ENCODE measurements around the gene GSK3A. TPM values are rescaled to one million over a fixed set of nuclear protein-coding genes. Genes with fewer than 3 reads are reported as not detected.

Gene GSK3A
- total and polyA plus RNA-seq, 2 experiments from 2014 or later, result 32.2 to 36.6 TPM

GRCh38 chr19:42242069-42242511, 312 bp downstream of the GSK3A start:
- Histone ChIP-seq H2AFZ (peak overlapping the region; percentile 43), H3K4me3 (peak overlapping the region; percentile 82), H3K4me2 (peak overlapping the region; percentile 93), H3K27ac (peak overlapping the region; percentile 79), H4K20me1 (ENCODE audit: insufficient read depth, poor library complexity, severe bottlenecking) (no peaks in the 10 kb centered on the region), H3K4me1 (ENCODE audit: insufficient read depth) (peaks cover 12% of the 10 kb centered on the region), H3K27me3 (no peaks in the 10 kb centered on the region), H3K79me2 (peaks cover 43% of the 10 kb centered on the region), H3K9me3 (ENCODE audit: low read depth) (no peaks in the 10 kb centered on the region), H3K36me3 (replicated peaks; ENCODE audit: insufficient read depth, low read depth) (no peaks in the 10 kb centered on the region), H3K9me2 (replicated peaks; ENCODE audit: insufficient read depth) (no peaks in the 10 kb centered on the region)
- 2% methylated on average over 34 of the region's 49 CpGs for WGBS (ENCODE audit: low lambda C conversion rate, missing lambda C conversion rate)
- no peak for TF ChIP-seq EZH2 (IDR thresholded peaks at IDR 0.05; ENCODE audit: borderline replicate concordance)
- TF ChIP-seq, protein P1, sequence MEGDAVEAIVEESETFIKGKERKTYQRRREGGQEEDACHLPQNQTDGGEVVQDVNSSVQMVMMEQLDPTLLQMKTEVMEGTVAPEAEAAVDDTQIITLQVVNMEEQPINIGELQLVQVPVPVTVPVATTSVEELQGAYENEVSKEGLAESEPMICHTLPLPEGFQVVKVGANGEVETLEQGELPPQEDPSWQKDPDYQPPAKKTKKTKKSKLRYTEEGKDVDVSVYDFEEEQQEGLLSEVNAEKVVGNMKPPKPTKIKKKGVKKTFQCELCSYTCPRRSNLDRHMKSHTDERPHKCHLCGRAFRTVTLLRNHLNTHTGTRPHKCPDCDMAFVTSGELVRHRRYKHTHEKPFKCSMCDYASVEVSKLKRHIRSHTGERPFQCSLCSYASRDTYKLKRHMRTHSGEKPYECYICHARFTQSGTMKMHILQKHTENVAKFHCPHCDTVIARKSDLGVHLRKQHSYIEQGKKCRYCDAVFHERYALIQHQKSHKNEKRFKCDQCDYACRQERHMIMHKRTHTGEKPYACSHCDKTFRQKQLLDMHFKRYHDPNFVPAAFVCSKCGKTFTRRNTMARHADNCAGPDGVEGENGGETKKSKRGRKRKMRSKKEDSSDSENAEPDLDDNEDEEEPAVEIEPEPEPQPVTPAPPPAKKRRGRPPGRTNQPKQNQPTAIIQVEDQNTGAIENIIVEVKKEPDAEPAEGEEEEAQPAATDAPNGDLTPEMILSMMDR (IDR thresholded peaks at IDR 0.05; ENCODE audit: poor library complexity), result no peak
- no peak for TF ChIP-seq EZH2phosphoT487 (IDR thresholded peaks at IDR 0.05; ENCODE audit: low read depth, severe bottlenecking, unreplicated experiment)
- peak; percentile 49 for DNase-seq (ENCODE audit: low spot score)

DNA sequence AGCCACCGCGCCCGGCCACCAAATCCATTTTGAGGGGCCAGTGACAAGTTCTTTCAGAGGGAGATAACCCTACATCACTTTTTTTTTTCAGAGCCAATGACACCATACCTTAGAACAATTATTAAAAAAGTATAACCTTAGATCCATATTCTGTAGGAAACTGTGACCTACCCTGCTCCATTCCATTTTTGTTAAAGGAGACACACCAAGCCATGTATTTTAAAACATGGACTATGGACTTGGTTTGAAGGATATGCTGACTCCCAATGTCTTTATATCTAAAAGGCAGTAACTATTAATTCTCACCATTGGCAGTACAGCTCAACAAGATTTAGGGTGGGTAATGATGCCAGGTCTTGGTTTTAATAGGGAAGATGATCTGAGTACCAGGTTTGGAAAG, 1.1 kb downstream of the GSK3A start:
- Histone ChIP-seq H3K27ac (peak overlapping the region; percentile 79), H3K9me3 (ENCODE audit: low read depth) (no peaks in the 10 kb centered on the region), H3K79me2 (peaks cover 43% of the 10 kb centered on the region), H3K27me3 (no peaks in the 10 kb centered on the region), H3K36me3 (replicated peaks; ENCODE audit: insufficient read depth, low read depth) (no peaks in the 10 kb centered on the region), H3K9me2 (replicated peaks; ENCODE audit: insufficient read depth) (no peaks in the 10 kb centered on the region), H3K4me1 (ENCODE audit: insufficient read depth) (peaks cover 7% of the 10 kb centered on the region), H2AFZ (no peak overlapping the region), H3K4me2 (peak overlapping the region; percentile 93), H3K4me3 (peak overlapping the region; percentile 82), H4K20me1 (ENCODE audit: insufficient read depth, poor library complexity, severe bottlenecking) (no peaks in the 10 kb centered on the region)
- 100% methylated on average over 3 of the region's 3 CpGs for WGBS (ENCODE audit: low lambda C conversion rate, missing lambda C conversion rate)
- no peak for DNase-seq (ENCODE audit: low spot score)
- TF ChIP-seq EZH2phosphoT487 (IDR thresholded peaks at IDR 0.05; ENCODE audit: low read depth, severe bottlenecking, unreplicated experiment) (no peak), EZH2 (IDR thresholded peaks at IDR 0.05; ENCODE audit: borderline replicate concordance) (no peak)
- TF ChIP-seq, protein P1 (IDR thresholded peaks at IDR 0.05; ENCODE audit: poor library complexity), result no peak

GRCh38 chr19:42239544-42240220, 2.7 kb downstream of the GSK3A start:
- no peaks in the 10 kb centered on the region for H3K36me3 ChIP-seq (replicated peaks; ENCODE audit: insufficient read depth, low read depth)
- no peaks in the 10 kb centered on the region for H3K9me2 ChIP-seq (replicated peaks; ENCODE audit: insufficient read depth)
- 97% methylated on average over 10 of the region's 10 CpGs for WGBS (ENCODE audit: low lambda C conversion rate, missing lambda C conversion rate)
- DNase-seq (ENCODE audit: low spot score), result no peak
- TF ChIP-seq EZH2 (IDR thresholded peaks at IDR 0.05; ENCODE audit: borderline replicate concordance) (no peak), EZH2phosphoT487 (IDR thresholded peaks at IDR 0.05; ENCODE audit: low read depth, severe bottlenecking, unreplicated experiment) (no peak)
- H3K27me3 ChIP-seq, result no peaks in the 10 kb centered on the region
- no peak overlapping the region for H2AFZ ChIP-seq
- peaks cover 43% of the 10 kb centered on the region for H3K79me2 ChIP-seq
- no peak overlapping the region for H3K4me3 ChIP-seq
- H3K4me2 ChIP-seq, result no peak overlapping the region
- H3K4me1 ChIP-seq (ENCODE audit: insufficient read depth), result peaks cover 7% of the 10 kb centered on the region
- no peaks in the 10 kb centered on the region for H4K20me1 ChIP-seq (ENCODE audit: insufficient read depth, poor library complexity, severe bottlenecking)
- H3K27ac ChIP-seq, result no peak overlapping the region
- no peaks in the 10 kb centered on the region for H3K9me3 ChIP-seq (ENCODE audit: low read depth)

DNA sequence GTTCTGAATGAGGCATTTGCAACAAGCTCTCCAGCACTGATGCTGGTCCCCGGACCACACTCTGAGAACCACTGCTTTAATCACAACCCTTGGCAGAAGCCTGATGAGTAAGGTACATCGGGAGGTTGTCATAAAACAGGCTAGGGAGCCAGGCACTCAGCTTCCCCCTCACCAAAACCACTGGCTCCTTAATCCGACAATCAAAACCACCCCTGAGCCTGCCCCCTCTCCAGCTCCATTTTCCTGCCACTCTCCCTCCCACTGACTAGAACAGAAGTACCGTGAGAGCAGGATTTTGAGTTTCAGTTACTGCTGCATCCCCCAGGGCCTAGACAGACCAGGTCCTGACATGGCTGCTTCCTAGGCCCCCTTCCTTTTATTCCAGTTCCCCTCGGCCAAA, 7.2 kb downstream of the GSK3A start:
- Histone ChIP-seq H4K20me1 (ENCODE audit: insufficient read depth, poor library complexity, severe bottlenecking) (peaks cover 2% of the 10 kb centered on the region), H2AFZ (no peak overlapping the region), H3K27me3 (no peaks in the 10 kb centered on the region), H3K79me2 (peaks cover 23% of the 10 kb centered on the region), H3K27ac (no peak overlapping the region), H3K9me3 (ENCODE audit: low read depth) (no peaks in the 10 kb centered on the region), H3K4me1 (ENCODE audit: insufficient read depth) (no peaks in the 10 kb centered on the region), H3K4me3 (no peak overlapping the region), H3K4me2 (no peak overlapping the region), H3K9me2 (replicated peaks; ENCODE audit: insufficient read depth) (no peaks in the 10 kb centered on the region), H3K36me3 (replicated peaks; ENCODE audit: insufficient read depth, low read depth) (no peaks in the 10 kb centered on the region)
- WGBS (ENCODE audit: low lambda C conversion rate, missing lambda C conversion rate), result 94% methylated on average over 5 of the region's 5 CpGs
- TF ChIP-seq, protein P1 (IDR thresholded peaks at IDR 0.05; ENCODE audit: poor library complexity), result no peak
- TF ChIP-seq EZH2phosphoT487 (IDR thresholded peaks at IDR 0.05; ENCODE audit: low read depth, severe bottlenecking, unreplicated experiment) (no peak), EZH2 (IDR thresholded peaks at IDR 0.05; ENCODE audit: borderline replicate concordance) (no peak)
- no peak for DNase-seq (ENCODE audit: low spot score)
